Hematopoietic multipotent progenitor cell treated with erythropoietin and hydrocortisone succinate and interleukin-3 and kit ligand, for 4 days (in vitro differentiated cells): Measurements from ENCODE around the gene AKAP1.

Source experiments
- DNase-seq: peaks from one replicate; pipeline ENCODE4 v3.0.0-alpha.2; 2015

Gene AKAP1

GRCh38 chr17:57084802-57085447 is at the start of gene AKAP1:
AKAP1 (plus strand) TSS chr17:57085246; CDS start chr17:57105465, 20,219 bp downstream.
- peak; percentile 98 for DNase-seq

- DNase-seq = no peak
Measured at GRCh38 chr17:57035971-57036481, 49.0 kb upstream of the AKAP1 start.

- no peak for DNase-seq
Measured at GRCh38 chr17:57037411-57037810, 47.6 kb upstream of the AKAP1 start.

GRCh38 chr17:57038486-57038885 is 46.6 kb upstream of the AKAP1 start:
- no peak for DNase-seq

GRCh38 chr17:57040571-57040970 is 44.5 kb upstream of the AKAP1 start:
- DNase-seq = no peak

GRCh38 chr17:57043276-57043675 is 41.8 kb upstream of the AKAP1 start:
- DNase-seq = no peak

- peak; percentile 7 for DNase-seq
Measured at GRCh38 chr17:57044976-57045867, 39.8 kb upstream of the AKAP1 start.

- peak; percentile 16 for DNase-seq
Measured at GRCh38 chr17:57045868-57046704, 39.0 kb upstream of the AKAP1 start.

- DNase-seq = peak; percentile 23
Measured at GRCh38 chr17:57046749-57047148, 38.3 kb upstream of the AKAP1 start.

- DNase-seq = no peak
Measured at GRCh38 chr17:57048096-57048495, 37.0 kb upstream of the AKAP1 start.

- peak; percentile 11 for DNase-seq
Measured at GRCh38 chr17:57050306-57050705, 34.7 kb upstream of the AKAP1 start.

- no peak for DNase-seq
Measured at GRCh38 chr17:57051886-57052361, 33.1 kb upstream of the AKAP1 start.

- DNase-seq = no peak
Measured at GRCh38 chr17:57062865-57063264, 22.2 kb upstream of the AKAP1 start.

GRCh38 chr17:57067162-57067561 is 17.9 kb upstream of the AKAP1 start:
- no peak for DNase-seq

GRCh38 chr17:57067781-57068180 is 17.3 kb upstream of the AKAP1 start:
- no peak for DNase-seq

GRCh38 chr17:57068222-57068658 is 16.8 kb upstream of the AKAP1 start:
- DNase-seq = no peak

- no peak for DNase-seq
Measured at GRCh38 chr17:57068707-57069106, 16.3 kb upstream of the AKAP1 start.

GRCh38 chr17:57071991-57072944 is 12.8 kb upstream of the AKAP1 start:
- DNase-seq = no peak

- no peak for DNase-seq
Measured at GRCh38 chr17:57073626-57074025, 11.4 kb upstream of the AKAP1 start.

GRCh38 chr17:57075193-57075592 is 9.9 kb upstream of the AKAP1 start:
- no peak for DNase-seq

GRCh38 chr17:57075785-57076184 is 9.3 kb upstream of the AKAP1 start:
- DNase-seq = no peak

GRCh38 chr17:57077000-57077399 is 8.0 kb upstream of the AKAP1 start:
- no peak for DNase-seq
